GM12878 (cell line): ENCODE data around the gene PLCB2. TPM values are rescaled to one million over a fixed set of nuclear protein-coding genes. Genes with fewer than 3 reads are reported as not detected.
A peak's percentile ranks its signal among the peaks of the same experiment; 100 is the strongest.

Experiments used
- CHD1 ChIP-seq: IDR thresholded peaks from 2 replicates; pipeline ENCODE4 v1.6.1; 2012; ENCODE audit warnings: low read depth, low read length, improper control_type of control experiment
- CUX1 ChIP-seq: IDR thresholded peaks from 2 replicates; pipeline ENCODE4 v1.6.1; 2012; ENCODE audit warnings: improper control_type of control experiment, low read depth, low read length; ENCODE audit not compliant: insufficient replicate concordance
- E2F8 ChIP-seq: fragments of 450-650 bp; IDR thresholded peaks from 2 replicates; pipeline ENCODE4 v1.6.1; 2018; ENCODE audit warnings: mild to moderate bottlenecking, low read depth, moderate library complexity; ENCODE audit not compliant: partially characterized antibody
- EP300 ChIP-seq, 2 experiments: fragments of 150-350 bp in 1 of 2; IDR thresholded peaks; 2 replicates each; pipeline ENCODE4 v1.6.1; 2011 to 2012; ENCODE audit warnings: low read depth in 2 of 2, low read length in 2 of 2, borderline replicate concordance in 1 of 2, improper control_type of control experiment in 1 of 2, inconsistent platforms in 1 of 2; ENCODE audit not compliant: control insufficient read depth in 1 of 2
- FOXK2 ChIP-seq: fragments of 450-650 bp; IDR thresholded peaks from 2 replicates; pipeline ENCODE4 v1.6.1; 2017; ENCODE audit warnings: mild to moderate bottlenecking, moderate library complexity
- KAT2A ChIP-seq: conservative IDR thresholded peaks from 2 replicates; pipeline ENCODE4 v1.6.1; 2011; ENCODE audit warnings: low read depth, low read length; ENCODE audit not compliant: control insufficient read depth
- NFIC ChIP-seq: IDR thresholded peaks from 2 replicates; pipeline ENCODE4 v1.6.1; 2012; ENCODE audit warnings: low read depth, mild to moderate bottlenecking, inconsistent platforms, low read length, moderate library complexity
- NRF1 ChIP-seq: conservative IDR thresholded peaks from 2 replicates; pipeline ENCODE4 v1.6.1; 2011; ENCODE audit warnings: mild to moderate bottlenecking, low read depth, low read length, improper control_type of control experiment
- PRDM15 ChIP-seq: fragments of 450-650 bp; formaldehyde crosslinking; IDR thresholded peaks from 2 replicates; pipeline ENCODE4 v1.4.0; 2020; ENCODE audit warnings: mild to moderate bottlenecking, moderate library complexity
- RCOR1 ChIP-seq: conservative IDR thresholded peaks from 2 replicates; pipeline ENCODE4 v1.6.1; 2012; ENCODE audit warnings: low read depth, low read length, improper control_type of control experiment
- TAF1 ChIP-seq: IDR thresholded peaks from 2 replicates; pipeline ENCODE4 v1.6.1; 2011; ENCODE audit warnings: mild to moderate bottlenecking, low read depth, low read length, borderline replicate concordance
- TCF12 ChIP-seq: IDR thresholded peaks from 2 replicates; pipeline ENCODE4 v1.6.1; 2011; ENCODE audit warnings: low read depth, mild to moderate bottlenecking, low read length
- ZNF384 ChIP-seq: IDR thresholded peaks from 2 replicates; pipeline ENCODE4 v1.6.1; 2012; ENCODE audit warnings: low read depth, mild to moderate bottlenecking, low read length, improper control_type of control experiment, borderline replicate concordance
- polyA plus RNA-seq, 11 experiments: library from polyadenylated mRNA; depleted of rRNA in 4 of 11; unstranded in 6 of 11; stranded (reverse) in 5 of 11; fragments of >200 nt; fragmentation: Nextera tagmentation in 4 of 11; fragmentation: Illumina TruSeq in 1 of 11; extraction: Ambion mirVana in 4 of 11; extraction: Trizol in 1 of 11; gene quantifications; 1 replicate in 1 of 11; 2 replicates in 10 of 11; pipeline versions ENCODE4 v1.2.1 to v1.2.3, GENCODE V29; 2011 to 2016; ENCODE audit warnings: inconsistent platforms in 2 of 11, missing spikeins in 2 of 11, low read depth in 1 of 11
- total RNA-seq, 4 experiments: library from RNA; depleted of rRNA in 3 of 4; stranded (reverse); fragments of >200 nt in 3 of 4; fragmentation: Illumina TruSeq in 1 of 4; extraction: Trizol in 1 of 4; gene quantifications; 2 replicates each; pipeline versions ENCODE4 v1.2.1 to v1.2.3, GENCODE V29; 2013 to 2021
- TF ChIP-seq, protein P1 (sequence below): IDR thresholded peaks from 2 replicates; pipeline ENCODE4 v1.6.1; 2011; ENCODE audit warnings: mild to moderate bottlenecking, low read depth, low read length, moderate library complexity; ENCODE audit not compliant: insufficient replicate concordance

PLCB2 gene
- total and polyA plus RNA-seq, 10 of the 15 experiments (the other 5 are each of a cell fraction or from before 2014, with no cell fraction given), result 1.2 to 39.4 (median 10.7) TPM

- TF ChIP-seq E2F8 (no peak), CUX1 (no peak), TAF1 (no peak), RCOR1 (no peak), PRDM15 (CRISPR knock-in tag) (no peak), NRF1 (no peak), NFIC (no peak), CHD1 (no peak), TCF12 (no peak), KAT2A (peak; percentile 72; the same call in 1 of the 2 replicates), FOXK2 (no peak), ZNF384 (no peak), EP300 (IDR thresholded peaks at IDR 0.05; ENCODE audit: borderline replicate concordance in 1 of 2, control insufficient read depth in 1 of 2, low read depth in 2 of 2, low read length in 2 of 2) (no peak)
- TF ChIP-seq, protein P1, sequence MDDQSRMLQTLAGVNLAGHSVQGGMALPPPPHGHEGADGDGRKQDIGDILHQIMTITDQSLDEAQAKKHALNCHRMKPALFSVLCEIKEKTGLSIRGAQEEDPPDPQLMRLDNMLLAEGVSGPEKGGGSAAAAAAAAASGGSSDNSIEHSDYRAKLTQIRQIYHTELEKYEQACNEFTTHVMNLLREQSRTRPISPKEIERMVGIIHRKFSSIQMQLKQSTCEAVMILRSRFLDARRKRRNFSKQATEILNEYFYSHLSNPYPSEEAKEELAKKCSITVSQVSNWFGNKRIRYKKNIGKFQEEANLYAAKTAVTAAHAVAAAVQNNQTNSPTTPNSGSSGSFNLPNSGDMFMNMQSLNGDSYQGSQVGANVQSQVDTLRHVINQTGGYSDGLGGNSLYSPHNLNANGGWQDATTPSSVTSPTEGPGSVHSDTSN, result no peak
Measured at GRCh38 chr15:40323239-40323952, 15.7 kb upstream of the PLCB2 start, which contains the start of gene INAFM2 (continued).
